Muscle of arm (tissue), 14 donors: ENCODE results near the gene RBFOX2. TPM values are rescaled to one million over a fixed set of nuclear protein-coding genes. Genes with fewer than 3 reads are reported as not detected.
A peak's percentile ranks its signal among the peaks of the same experiment; 100 is the strongest.
"Not testable (repeated sequence)": the region's sequence is repeated elsewhere in the genome, so short reads cannot be mapped to it uniquely, and the experiment has no call there.

Source experiments
- DNase-seq: peaks from one replicate; pipeline ENCODE4 v3.0.0-alpha.2; 2013
- long read RNA-seq, 11 donors: transcript quantifications; one replicate each; lab custom pipeline, GENCODE V29; 2026
- polyA plus RNA-seq, 12 donors: library from polyadenylated mRNA; unstranded; fragments of 120-200 nt; gene quantifications; one replicate each; pipeline ENCODE4 v1.2.1, GENCODE V29; 2013; ENCODE audit not compliant: insufficient read length in 12 of 12

The RBFOX2 gene, protein sequence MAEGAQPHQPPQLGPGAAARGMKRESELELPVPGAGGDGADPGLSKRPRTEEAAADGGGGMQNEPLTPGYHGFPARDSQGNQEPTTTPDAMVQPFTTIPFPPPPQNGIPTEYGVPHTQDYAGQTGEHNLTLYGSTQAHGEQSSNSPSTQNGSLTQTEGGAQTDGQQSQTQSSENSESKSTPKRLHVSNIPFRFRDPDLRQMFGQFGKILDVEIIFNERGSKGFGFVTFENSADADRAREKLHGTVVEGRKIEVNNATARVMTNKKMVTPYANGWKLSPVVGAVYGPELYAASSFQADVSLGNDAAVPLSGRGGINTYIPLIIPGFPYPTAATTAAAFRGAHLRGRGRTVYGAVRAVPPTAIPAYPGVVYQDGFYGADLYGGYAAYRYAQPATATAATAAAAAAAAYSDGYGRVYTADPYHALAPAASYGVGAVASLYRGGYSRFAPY
- 100 to 1,000 TPM; 180 to 394 (median 218) TPM for polyA plus RNA-seq
- long read RNA-seq, donor 1, partial matches to known transcripts: 34 of 40 reads
- long read RNA-seq, donor 1, other reads (novel, unspliced or antisense): 0 of 40 reads
- long read RNA-seq, donor 2, partial matches to known transcripts: 3,805 of 3,820 reads
- long read RNA-seq, donor 2, other reads (novel, unspliced or antisense): 7 of 3,820 reads
- long read RNA-seq, donor 3, partial matches to known transcripts: 5 of 12 reads
- long read RNA-seq, donor 3, other reads (novel, unspliced or antisense): 0 of 12 reads
- long read RNA-seq, donor 4, partial matches to known transcripts: 6 of 8 reads
- long read RNA-seq, donor 4, other reads (novel, unspliced or antisense): 0 of 8 reads
- long read RNA-seq, donor 5, full-length matches to known transcripts: 8 of 90 reads
- long read RNA-seq, donor 5, partial matches to known transcripts: 75 of 90 reads
- long read RNA-seq, donor 5, other reads (novel, unspliced or antisense): 7 of 90 reads
- long read RNA-seq, donor 6, full-length matches to known transcripts: 5 of 10 reads
- long read RNA-seq, donor 6, partial matches to known transcripts: 5 of 10 reads
- long read RNA-seq, donor 6, other reads (novel, unspliced or antisense): 0 of 10 reads
- long read RNA-seq, donor 7, partial matches to known transcripts: 23 of 28 reads
- long read RNA-seq, donor 7, other reads (novel, unspliced or antisense): 0 of 28 reads
- long read RNA-seq, donor 8, partial matches to known transcripts: 3,618 of 3,623 reads
- long read RNA-seq, donor 8, other reads (novel, unspliced or antisense): 0 of 3,623 reads
- long read RNA-seq, donor 9, full-length matches to known transcripts: 4 of 18 reads
- long read RNA-seq, donor 9, partial matches to known transcripts: 14 of 18 reads
- long read RNA-seq, donor 9, other reads (novel, unspliced or antisense): 0 of 18 reads
- long read RNA-seq, donor 10, partial matches to known transcripts: 15 of 29 reads
- long read RNA-seq, donor 10, other reads (novel, unspliced or antisense): 8 of 29 reads
- long read RNA-seq, donor 11, partial matches to known transcripts: 58 of 77 reads
- long read RNA-seq, donor 11, other reads (novel, unspliced or antisense): 10 of 77 reads

DNA sequence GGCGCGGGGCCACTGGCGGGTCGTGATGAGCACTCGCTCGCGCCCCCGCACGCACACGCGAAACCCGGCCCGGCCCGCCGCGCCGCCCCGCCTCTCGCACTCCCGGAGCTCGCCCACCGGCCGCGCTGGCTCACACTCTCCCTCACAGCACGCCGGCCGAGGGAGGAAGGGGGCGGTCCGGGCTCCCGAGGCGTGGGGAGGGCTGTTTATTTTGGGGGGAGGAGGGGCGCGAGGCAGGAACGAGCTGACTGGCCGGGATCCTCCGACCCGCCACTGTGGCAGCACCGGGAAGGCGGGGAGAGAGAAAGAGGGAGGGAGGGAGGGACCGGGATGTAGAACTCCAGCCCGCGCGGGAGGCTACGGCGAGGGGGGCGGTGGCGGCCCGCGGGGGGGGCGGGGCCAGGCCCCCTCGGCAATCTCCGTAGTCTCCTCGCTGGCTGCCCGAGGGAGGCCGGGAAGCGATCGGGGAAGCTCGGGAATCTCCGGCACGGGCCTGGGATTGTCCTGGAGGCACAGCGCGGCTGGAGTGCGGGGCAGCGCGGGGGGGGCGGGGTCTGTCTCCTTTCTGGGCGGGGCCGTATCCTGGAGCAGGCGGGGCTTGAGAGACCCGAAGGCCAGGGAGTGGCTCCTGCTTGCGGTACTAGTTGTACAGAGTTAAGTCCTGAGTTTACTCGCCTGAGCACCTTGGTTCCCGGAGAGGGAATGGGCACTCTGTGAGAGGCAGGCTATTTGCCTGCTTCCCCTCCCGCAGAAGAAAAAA lies at the start of gene RBFOX2:
Gene RBFOX2 (minus strand): TSS at position 179 of the 760 bp plus-strand sequence. CDS start 399 bp downstream, outside the sequence.
- peak; percentile 95 for DNase-seq

DNA sequence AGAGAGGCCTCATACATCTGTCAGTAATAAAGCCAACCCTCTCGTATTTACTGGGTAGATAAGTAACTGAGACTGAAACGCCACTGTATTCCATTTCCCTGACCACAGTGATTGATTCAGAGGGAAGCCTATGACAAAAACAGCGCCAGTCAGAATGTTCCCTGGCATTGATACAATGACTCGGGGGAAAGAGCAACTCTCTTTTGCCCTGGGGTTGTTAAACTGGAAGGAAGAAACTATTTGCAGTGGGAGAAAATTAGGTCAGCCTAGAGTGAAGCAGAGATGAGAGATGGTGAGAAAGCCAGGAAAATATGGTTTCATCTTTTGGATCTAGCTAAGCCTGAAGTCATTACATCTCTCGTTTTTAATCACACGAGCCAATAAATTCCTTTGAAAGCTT lies 48.6 kb upstream of the RBFOX2 start:
- peak; percentile 83 for DNase-seq

DNA sequence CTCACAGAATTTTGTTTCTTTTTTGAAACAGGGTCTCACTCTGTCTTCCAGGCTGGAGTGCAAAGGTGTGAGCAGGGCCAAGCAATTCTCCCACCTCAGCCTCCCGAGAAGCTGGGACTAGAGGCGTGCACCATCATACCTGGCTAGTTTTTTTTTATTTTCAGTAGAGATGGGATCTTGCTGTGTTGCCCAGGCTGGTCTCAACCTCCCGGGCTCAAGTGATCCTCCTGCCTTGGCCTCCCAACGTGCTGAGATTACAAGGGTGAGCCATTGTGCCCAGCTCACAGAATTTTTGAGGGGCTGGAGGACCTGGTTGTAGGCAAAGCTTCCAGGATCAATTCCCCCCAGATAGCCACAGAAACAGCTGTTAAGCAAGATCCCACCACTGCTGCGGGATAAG lies 47.1 kb upstream of the RBFOX2 start:
- no peak for DNase-seq

DNA sequence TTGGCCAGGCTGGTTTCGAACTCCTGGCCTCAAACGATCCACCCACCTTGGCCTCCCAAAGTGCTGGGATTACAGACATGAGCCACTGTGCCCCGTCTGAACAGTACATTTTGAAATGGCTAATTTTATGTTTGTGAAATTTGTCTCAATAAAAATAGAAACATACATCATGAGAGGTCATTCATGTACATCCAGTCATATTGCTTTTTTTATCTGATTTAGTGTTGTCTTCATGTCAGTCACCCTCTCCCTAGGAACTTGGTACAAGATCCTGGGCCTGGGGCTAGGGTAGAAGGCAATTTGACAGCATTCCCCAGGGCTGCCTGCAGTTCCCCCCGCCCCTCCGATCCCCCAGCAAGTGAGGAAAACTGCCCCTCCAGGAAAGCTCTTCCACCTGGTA lies 46.6 kb upstream of the RBFOX2 start:
- no peak for DNase-seq

DNA sequence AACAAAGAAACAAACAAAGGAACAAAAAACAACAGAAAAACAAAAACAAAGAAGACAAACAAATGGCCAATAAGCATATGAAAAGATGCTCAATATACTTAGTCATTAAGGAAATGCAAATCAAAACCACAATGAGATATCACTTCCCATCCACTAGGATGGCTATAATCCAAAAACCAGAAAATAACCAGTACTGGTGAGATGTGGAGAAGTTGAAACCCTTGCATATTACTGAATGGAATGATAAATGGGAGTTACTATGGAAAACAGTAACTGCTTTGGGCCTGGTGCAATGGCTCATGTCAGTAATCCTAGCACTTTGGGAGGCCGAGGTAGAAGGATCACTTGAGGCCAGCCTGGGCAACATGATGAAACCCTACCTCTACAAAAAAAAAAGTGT lies 44.9 kb upstream of the RBFOX2 start:
- DNase-seq: no peak

DNA sequence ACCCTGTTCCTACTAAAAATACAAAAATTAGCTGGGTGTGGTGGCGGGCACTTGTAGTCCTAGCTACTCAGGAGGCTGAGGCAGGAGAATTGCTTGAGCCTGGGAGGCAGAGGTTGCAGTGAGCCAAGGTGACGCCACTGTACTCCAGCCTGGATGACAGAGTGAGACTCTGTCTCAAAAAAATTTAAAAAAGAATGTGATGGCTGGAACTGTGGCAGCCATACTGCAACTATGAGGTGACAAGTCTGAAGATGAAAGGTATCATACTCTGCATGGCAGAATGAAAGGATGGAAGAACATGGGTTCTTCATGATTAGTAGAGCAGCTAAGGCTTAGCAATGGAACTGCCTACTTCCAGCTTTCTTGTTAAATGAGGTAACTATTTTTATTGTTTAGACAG lies 42.0 kb upstream of the RBFOX2 start:
- DNase-seq: not testable (repeated sequence)

DNA sequence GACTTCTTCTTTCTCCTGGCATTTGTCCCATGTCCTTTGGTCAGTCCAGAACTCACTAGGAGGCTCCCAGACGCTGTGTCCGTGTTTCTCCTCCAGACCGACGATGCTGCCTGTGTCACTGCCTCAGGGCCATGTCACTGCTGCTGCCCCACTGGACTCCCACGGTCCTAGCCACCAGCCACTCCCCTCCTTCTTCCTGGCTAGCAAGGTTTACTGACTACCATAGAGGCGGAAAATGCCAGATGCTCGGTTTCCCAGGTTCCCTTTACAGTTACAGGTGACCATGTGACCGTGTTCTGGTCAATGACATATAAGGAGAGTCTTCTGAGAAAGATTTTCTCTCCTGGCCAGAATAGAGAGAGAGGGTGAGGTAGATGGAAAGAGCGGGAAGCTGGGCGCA lies 40.7 kb upstream of the RBFOX2 start:
- DNase-seq: no peak

DNA sequence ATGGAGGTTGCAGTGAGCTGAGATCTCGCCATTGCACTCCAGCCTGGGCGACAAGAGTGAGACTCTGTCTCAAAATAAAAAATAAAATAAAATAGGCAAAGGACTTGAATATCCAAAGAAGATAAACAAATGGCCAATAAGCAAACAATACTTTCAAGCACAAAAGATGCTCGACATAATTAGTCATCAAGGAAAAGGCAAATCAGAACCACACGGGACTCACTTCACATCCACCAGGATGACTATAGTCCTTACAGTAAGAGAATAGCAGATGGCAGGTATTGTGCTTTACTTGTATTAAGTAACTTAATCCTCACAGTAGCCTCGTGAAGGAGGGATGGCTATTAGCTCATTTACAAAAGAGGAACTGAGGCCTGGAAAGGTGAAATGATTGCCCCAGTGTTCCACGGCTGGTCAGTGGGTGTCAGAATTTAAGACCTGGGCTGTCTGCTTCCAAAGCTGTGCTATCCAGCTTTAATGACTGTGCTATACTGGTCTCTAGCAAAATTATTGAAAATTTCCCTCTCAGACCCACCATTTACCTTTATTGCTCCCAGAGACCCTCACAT lies 40.2 kb upstream of the RBFOX2 start:
- DNase-seq: no peak

DNA sequence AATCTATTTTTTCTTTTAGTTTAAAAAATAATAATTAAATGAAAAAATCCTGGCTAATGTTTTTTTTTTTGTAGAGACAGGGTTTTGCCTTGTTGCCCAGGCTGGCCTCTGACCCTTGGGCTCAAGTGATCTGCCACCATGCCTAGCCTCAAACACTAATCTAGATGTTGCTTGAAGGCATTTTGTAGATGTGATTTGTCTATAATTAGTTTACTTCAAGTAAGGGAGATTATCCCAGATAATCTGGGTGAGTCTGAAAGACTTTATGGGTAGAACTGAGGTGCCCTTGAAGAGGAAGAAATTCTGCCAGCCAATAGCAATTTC lies 38.6 kb upstream of the RBFOX2 start:
- DNase-seq: no peak

DNA sequence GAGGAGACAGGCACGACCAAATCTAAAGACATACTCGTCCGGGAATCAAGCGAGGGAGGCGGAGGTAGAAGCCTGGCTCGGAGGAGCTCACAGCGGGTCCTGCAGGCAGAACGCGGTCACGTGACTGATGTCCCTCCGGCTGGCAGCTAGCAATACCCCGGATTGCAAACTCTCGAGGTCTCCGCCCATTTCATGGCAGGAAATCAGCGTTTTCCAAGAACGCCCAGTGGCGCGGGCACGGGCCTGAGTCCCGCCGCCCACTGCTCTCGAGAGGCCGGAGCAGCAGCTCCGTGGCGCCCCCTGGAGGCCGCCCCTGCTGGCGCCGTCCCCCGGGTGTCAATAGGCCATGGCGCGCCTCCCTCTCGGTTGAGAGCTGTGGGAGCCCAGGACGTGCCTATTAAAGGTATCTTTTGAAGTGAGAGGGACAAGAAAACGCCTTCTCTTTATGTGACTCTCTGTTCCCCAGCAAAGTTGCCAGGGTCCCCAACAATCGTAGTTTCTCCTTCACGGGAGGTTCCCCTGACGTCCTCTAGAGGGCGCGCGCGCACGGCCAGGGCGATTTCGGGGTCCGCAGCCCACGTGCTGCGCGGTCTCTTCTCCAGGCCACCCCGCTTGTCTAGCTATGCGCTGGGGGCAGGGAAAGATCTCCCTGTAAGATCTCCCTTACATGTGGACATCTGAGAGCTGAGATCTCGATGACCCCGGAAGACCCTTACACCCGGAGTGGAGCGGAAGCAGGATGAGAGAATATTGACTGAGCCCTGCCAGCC lies 37.3 kb upstream of the RBFOX2 start:
- DNase-seq: peak; percentile 87

DNA sequence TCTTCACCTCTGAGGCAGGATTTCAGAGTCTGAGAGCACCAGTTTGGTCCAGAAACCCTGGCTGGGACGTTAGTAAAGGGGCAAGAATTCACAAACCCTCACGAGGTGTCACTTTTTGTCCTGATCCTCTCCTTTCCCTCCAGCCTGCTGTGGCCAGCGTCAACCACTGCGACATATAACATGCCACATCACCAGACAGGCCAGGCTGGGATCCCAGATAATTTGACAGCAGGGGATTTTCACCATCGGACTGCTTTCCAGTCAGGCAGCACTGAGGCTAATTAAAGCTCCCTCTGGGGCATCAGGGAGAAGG lies 36.8 kb upstream of the RBFOX2 start:
- no peak for DNase-seq

DNA sequence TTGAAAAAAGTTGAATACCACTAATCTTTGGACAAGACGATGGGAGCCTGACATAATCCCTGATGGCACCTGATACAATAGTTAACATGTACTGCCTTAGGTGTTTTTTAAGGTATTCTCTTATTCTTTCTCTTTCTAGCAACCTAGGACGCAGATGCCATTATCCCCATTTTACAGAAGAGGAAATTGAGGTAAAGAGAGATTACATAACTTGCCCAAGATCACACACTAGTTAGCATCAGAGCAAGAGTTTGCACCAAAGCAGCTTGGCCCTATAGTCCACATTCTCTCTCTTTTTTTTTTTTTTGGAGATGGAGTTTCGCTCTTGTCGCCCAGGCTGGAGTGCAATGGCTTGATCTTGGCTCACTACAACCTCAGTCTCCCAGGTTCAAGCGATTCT lies 35.7 kb upstream of the RBFOX2 start:
- DNase-seq: no peak

DNA sequence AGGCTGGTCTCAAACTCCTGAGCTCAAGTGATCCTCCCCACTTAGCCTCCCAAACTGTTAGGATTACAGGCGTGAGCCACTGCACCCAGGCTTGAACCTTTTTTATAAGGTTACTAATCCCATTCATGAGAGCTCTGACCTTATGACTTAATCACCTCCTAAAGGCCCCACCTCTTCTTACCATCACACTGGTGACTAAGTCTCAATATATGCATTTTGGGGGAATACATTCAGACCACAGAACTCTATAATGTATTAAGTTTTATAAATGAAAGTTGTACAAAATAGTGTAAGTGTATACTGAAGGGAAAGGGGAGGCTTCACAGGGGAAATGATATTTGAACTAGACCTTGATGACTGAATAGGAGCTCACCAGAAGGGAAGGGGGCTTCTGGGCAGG lies 28.4 kb upstream of the RBFOX2 start:
- no peak for DNase-seq

DNA sequence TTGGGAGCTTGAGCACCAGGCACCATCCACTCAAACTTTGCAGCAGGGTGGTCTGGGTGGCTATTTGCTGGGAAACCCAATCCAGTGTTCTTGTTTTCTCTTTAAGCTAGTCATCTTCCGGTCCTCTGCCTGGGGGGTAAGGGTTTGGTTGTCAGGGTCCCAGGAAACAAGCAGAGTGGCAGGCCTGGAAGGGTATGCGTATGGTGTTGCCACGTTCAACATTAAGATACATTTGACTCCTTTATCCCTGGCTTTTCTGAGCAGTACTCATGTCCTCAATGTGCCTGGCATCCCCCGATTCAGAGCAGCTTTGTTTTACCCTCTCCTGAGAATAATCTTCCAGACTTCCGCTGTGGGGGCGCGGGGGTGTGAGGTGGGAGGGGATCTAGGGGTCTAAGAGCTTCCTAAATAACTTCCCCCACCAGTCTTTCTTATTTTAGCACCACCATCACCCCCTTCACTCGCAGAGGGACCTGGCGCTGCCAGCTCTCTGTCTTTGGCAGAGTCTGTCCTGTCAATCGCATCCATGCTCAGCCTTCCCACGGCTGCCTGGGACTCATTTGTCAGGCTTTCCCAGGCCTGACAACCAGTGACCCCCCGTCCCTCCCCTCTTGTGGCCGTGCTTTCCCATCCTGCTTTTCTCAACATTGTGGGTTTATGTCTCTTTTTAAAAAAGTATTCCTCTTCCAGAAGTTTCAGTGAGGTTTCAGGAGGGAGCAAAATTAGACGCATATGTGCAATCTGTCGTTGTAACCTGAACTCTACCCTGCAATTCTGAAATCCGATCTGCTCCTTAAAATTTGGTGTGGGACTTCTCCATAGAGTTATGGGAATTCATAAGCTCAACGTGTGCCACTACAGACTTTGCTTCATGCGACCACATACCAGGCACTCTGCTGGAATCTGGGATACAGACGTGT lies 27.0 kb upstream of the RBFOX2 start:
- DNase-seq: no peak

DNA sequence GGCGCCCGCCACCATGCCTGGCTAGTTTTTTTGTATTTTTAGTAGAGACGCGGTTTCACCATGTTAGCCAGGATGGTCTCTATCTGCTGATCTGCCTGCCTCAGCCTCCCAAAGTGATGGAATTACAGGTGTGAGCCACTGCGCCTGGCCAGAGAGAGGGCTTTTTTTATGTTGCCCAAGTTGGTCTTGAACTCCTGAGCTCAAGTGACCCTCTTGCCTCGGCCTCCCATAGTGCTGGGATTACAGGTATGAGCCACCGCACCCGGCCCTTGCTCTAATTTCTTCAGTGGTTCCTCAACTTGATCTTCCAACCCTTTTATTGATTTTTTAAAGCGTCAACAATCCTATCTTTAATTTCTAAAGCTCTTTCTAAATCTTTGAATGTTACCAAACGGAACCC lies 25.8 kb upstream of the RBFOX2 start:
- not testable (repeated sequence) for DNase-seq

DNA sequence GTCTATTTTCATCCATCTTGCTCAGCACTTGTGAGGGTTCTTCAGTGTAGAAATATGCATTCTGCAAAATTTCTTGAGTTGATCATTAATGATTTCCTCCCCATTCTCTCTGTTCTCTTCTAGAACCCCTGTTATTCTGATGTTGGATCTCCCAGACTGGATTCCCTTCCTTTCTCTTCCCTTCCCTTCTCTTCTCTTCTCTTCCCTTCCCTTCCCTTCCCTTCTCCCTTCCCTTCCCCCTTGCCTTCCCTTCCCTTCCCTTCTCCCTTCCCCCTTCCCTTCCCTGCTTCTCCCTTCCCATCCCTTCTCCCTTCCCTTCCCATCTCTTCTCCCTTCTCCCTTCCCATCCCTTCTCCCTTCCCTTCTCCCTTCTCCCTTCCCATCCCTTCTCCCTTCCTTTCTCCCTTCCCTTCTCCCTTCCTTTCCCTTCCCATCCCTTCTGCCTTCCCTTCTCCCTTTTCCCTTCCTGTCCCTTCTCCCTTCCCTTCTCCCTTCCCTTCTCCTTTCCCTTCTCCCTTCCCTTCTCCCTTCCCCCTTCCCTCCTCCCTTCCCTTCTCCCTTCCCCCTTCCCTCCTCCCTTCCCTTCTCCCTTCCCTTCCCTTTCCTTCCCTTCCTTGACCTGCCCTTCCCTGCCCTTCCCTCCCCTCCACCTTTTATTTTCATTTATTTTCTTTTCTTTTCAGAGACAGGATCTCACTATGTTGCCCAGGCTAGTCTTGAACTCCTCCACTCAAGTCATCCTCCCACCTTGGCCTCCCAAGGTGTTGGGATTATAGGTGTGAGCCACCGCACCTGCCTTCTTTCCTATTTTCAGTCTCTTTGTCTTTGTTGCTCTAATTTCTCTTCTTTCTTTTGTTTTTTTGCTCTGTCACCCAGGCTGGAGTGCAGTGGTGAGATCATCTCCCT lies 24.9 kb upstream of the RBFOX2 start:
- no peak for DNase-seq

DNA sequence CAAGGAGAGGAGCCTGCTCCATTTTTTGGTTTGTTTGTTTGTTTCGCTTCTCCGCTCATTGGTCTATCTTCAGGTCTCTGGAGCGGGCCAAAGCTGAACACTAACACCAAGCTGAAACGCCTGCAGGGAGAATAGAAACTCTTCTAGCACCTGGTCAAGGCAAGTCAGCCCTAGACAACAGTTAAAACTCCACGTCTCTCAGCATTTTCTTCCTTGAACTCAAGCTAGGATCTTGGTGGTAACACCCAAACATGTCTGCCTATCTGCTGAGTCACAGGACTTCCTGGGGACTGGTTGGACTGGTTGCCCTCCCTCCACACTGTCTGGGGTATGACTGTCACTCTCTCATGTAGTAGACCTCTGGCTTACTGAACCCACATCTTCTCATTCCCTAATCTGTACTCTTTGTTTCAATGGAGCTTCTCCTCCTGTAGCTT lies 23.9 kb upstream of the RBFOX2 start:
- DNase-seq: no peak

DNA sequence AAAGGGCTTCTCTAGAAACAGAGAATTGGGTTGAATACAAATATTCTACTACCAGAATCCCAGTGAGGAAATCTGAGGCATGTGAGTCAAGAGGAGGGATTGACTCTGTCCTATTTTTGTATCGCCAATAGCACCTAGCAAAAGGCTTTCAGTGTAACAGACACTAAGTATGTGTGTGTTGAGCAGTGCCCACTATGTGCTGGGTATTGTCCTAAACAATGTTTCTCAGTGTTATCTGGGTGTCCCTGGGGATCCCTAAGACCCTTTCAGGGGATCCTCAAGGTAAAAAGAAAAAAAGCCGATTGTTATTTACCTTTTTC lies 21.0 kb upstream of the RBFOX2 start:
- DNase-seq: no peak
